Activated CD8-positive, alpha-beta T cell treated with anti-CD3 and anti-CD28 coated beads for 36 hours (primary cell): ENCODE measurements around the gene SCOC. TPM values are rescaled to one million over a fixed set of nuclear protein-coding genes. Genes with fewer than 3 reads are reported as not detected.

Source experiments
- ATAC-seq: fragments of 200-7000 bp; cut with Tn5 transposase; one replicate; pipeline ENCODE4 v1.10.0; 2021; ENCODE audit warnings: mild to moderate bottlenecking, moderate library complexity
- CTCF ChIA-PET: fragments of 350-600 bp; sonication (Branson Sonifier 250); formaldehyde crosslinking; loops from one replicate; lab custom pipeline; 2021; ENCODE audit warnings: antibody characterized with exemption; lab: Charles Lee
- POLR2A ChIA-PET: fragments of 350-600 bp; sonication (Branson Sonifier 250); formaldehyde crosslinking; loops from one replicate; lab custom pipeline; 2021; ENCODE audit warnings: antibody characterized with exemption; lab: Charles Lee
- DNase-seq: peaks from one replicate; pipeline ENCODE4 v3.0.0-alpha.2; 2020
- H3K27ac Mint-ChIP-seq: one replicate; pipeline ENCODE4 v1.8.0; 2021; ENCODE audit warnings: mild to moderate bottlenecking, mixed read lengths
- H3K27me3 Mint-ChIP-seq: one replicate; pipeline ENCODE4 v1.8.0; 2021; ENCODE audit warnings: mixed read lengths
- H3K36me3 Mint-ChIP-seq: one replicate; pipeline ENCODE4 v1.8.0; 2021; ENCODE audit warnings: low read depth, mixed read lengths
- H3K4me1 Mint-ChIP-seq: one replicate; pipeline ENCODE4 v1.8.0; 2021; ENCODE audit warnings: low read depth, mixed read lengths
- H3K4me3 Mint-ChIP-seq: one replicate; pipeline ENCODE4 v1.8.0; 2021; ENCODE audit warnings: mild to moderate bottlenecking, moderate library complexity, mixed read lengths
- H3K9me3 Mint-ChIP-seq: one replicate; pipeline ENCODE4 v1.8.0; 2021; ENCODE audit warnings: mixed read lengths
- intact Hi-C: fragments of 100-400 bp; cut with micrococcal nuclease; formaldehyde crosslinking; loops from one replicate; pipeline ENCODE4 v1.10.0; 2022
- total RNA-seq, 2 experiments: library from RNA; stranded (reverse); gene quantifications; one replicate each; pipeline ENCODE4 v1.2.3, GENCODE V29; 2021
- TF ChIP-seq, protein P1 (sequence below): fragments of 200-600 bp; IDR thresholded peaks from one replicate; pipeline ENCODE4 v1.8.0; 2022; ENCODE audit warnings: antibody characterized with exemption, mild to moderate bottlenecking

Gene SCOC
- total RNA-seq, 2 experiments from 2014 or later: 44.6 to 44.7 TPM

DNA sequence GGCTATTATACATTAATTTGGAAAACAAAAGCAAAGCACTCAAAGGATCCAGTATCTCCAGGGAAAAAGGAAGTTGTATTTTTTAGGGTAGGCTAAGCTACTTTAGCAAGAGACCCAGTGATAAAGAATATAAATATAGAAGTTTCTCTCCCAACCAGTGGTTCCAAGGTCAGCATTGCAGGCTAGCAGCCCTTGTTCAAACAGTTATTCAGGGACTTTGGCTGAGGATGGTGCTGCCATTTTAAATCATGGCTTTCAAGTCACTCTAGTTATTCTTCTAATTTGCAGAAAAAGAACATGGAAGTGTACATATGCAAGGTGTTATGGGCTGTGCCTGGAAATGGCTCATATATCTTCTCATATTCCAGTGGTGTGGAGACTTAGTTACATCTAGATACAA lies 9.3 kb downstream of the SCOC start:
- TF ChIP-seq, protein P1, sequence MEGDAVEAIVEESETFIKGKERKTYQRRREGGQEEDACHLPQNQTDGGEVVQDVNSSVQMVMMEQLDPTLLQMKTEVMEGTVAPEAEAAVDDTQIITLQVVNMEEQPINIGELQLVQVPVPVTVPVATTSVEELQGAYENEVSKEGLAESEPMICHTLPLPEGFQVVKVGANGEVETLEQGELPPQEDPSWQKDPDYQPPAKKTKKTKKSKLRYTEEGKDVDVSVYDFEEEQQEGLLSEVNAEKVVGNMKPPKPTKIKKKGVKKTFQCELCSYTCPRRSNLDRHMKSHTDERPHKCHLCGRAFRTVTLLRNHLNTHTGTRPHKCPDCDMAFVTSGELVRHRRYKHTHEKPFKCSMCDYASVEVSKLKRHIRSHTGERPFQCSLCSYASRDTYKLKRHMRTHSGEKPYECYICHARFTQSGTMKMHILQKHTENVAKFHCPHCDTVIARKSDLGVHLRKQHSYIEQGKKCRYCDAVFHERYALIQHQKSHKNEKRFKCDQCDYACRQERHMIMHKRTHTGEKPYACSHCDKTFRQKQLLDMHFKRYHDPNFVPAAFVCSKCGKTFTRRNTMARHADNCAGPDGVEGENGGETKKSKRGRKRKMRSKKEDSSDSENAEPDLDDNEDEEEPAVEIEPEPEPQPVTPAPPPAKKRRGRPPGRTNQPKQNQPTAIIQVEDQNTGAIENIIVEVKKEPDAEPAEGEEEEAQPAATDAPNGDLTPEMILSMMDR: no peak
- no peak overlapping the region for H3K4me3 Mint-ChIP-seq
- intact Hi-C loops: no loop called here
- H3K4me1 Mint-ChIP-seq: peaks cover 2% of the 10 kb centered on the region
- ATAC-seq (no peak), DNase-seq (no peak)
- H3K9me3 Mint-ChIP-seq: no peaks in the 10 kb centered on the region
- CTCF ChIA-PET: interaction anchor here (0.9 to 2.4 kb wide), 4 partner anchors 10 to 142 kb away, joined by 3 to 10 read pairs (median 4); partner anchors contain the start of genes ELMOD2 and SCOC
- no peaks in the 10 kb centered on the region for H3K27me3 Mint-ChIP-seq
- H3K36me3 Mint-ChIP-seq: peaks cover 9% of the 10 kb centered on the region
- POLR2A ChIA-PET: interaction anchor here (2.3 kb wide), 1 partner anchor 9 kb away, joined by 6 read pairs; the partner anchor contains the start of gene SCOC
- no peak overlapping the region for H3K27ac Mint-ChIP-seq

DNA sequence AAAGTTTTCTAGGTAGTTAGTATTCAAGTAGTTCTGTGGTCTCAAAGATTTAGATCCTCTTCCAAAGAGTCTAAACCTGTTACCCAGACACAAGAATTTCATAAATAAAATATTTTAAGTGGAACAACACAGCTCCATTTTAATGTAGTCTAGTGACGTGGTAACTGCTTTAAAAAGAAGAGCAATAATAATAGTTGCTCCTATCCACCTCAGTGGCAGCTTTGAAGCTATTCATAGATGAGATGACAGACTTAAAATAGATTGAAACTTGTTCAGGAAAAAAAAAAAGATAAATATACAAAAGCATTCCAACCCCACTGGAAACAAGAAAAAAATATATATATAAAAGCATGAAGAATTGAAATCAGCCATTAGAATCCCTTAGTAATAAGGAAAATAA lies 14.6 kb downstream of the SCOC start:
- no peaks in the 10 kb centered on the region for H3K27me3 Mint-ChIP-seq
- TF ChIP-seq, protein P1: no peak
- intact Hi-C loops: no loop called here
- no peaks in the 10 kb centered on the region for H3K9me3 Mint-ChIP-seq
- H3K4me3 Mint-ChIP-seq: no peak overlapping the region
- no peak overlapping the region for H3K27ac Mint-ChIP-seq
- ChIA-PET POLR2A (no interaction called here), CTCF (interaction anchor here (1.3 kb wide), 1 partner anchor 28 kb away, joined by 4 read pairs; no protein-coding TSS in a partner anchor)
- H3K4me1 Mint-ChIP-seq: no peaks in the 10 kb centered on the region
- peaks cover 1% of the 10 kb centered on the region for H3K36me3 Mint-ChIP-seq
- DNase-seq (no peak), ATAC-seq (no peak)

DNA sequence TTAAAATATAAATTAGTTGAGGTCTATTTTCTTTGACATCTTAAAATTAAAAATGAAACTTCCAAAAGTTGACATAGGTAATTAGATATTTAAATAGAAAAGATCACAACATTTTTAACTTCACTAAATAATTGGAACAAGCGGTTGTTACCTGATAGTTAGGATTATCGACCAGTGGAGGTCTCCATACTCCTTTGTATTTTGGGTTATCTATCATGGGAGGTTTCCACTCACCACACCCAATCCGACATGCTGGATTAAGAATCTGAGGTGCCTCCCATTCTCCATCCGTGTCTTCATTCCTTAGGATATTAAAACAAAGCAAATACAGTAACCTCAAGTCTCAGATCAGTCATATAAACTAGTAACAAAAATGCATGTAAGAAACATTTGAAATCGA lies 22.2 kb downstream of the SCOC start:
- intact Hi-C loops: no loop called here
- TF ChIP-seq, protein P1: no peak
- no peak for ATAC-seq
- Mint-ChIP-seq H3K9me3 (no peaks in the 10 kb centered on the region), H3K4me3 (no peak overlapping the region), H3K4me1 (no peaks in the 10 kb centered on the region), H3K27ac (no peak overlapping the region), H3K27me3 (peaks cover 4% of the 10 kb centered on the region), H3K36me3 (no peaks in the 10 kb centered on the region)
- ChIA-PET POLR2A (interaction anchor here (0.5 kb wide), 1 partner anchor 129 kb away, joined by 3 read pairs; no protein-coding TSS in a partner anchor), CTCF (interaction anchor here (1.4 kb wide), 1 partner anchor 35 kb away, joined by 6 read pairs; no protein-coding TSS in a partner anchor)
- DNase-seq: no peak

DNA sequence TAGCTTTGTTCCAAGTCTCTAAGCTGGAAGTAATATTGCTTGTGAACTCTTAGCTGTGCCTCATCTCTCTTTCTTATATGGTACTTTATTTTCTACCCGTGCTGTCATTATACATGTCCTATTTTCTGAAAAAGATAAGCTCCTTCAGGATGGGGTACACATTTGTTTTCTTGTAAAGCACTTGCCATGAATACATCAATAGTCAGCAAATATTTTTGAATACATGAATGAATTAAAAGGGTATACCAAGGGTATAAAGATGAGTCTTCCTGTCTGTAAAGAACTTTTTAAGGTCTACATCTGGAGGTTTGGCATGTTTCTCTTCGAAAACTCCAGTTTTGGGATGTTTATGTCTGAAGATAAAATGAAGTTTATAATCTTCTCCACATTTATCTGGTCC lies 26.7 kb downstream of the SCOC start:
- POLR2A ChIA-PET: no interaction called here
- Mint-ChIP-seq H3K4me1 (no peaks in the 10 kb centered on the region), H3K27ac (no peak overlapping the region), H3K9me3 (no peaks in the 10 kb centered on the region), H3K4me3 (no peak overlapping the region), H3K27me3 (peaks cover 6% of the 10 kb centered on the region), H3K36me3 (no peaks in the 10 kb centered on the region)
- CTCF ChIA-PET: interaction anchor here (1.3 to 2.7 kb wide), 2 partner anchors 27 to 40 kb away, joined by 3 to 13 read pairs; partner anchors contain the start of gene SCOC
- ATAC-seq (no peak), DNase-seq (no peak)
- TF ChIP-seq, protein P1: no peak
- intact Hi-C loops: no loop called here

DNA sequence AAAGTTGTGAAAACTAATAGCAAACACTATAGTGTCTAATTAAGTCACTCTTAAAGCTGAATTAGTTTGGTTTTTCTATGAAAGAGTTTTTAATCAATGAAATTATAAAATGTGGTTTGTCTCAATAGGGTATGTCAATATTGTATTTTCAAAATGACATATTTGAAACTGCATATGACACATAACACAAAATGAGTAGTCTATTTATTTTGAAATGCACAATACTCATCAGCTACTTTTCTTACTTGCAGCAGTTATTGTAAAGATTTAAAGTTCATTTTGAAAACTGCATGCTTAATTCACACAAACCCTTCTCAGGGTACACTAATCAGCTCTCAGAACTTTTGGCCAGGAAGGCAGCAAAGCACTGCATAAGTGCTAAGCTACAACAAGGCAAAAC lies 32.8 kb downstream of the SCOC start:
- no peaks in the 10 kb centered on the region for H3K9me3 Mint-ChIP-seq
- no peaks in the 10 kb centered on the region for H3K4me1 Mint-ChIP-seq
- peaks cover 9% of the 10 kb centered on the region for H3K27me3 Mint-ChIP-seq
- DNase-seq: no peak
- H3K4me3 Mint-ChIP-seq: no peak overlapping the region
- TF ChIP-seq, protein P1: no peak
- ATAC-seq: no peak
- CTCF ChIA-PET: interaction anchor here (1.0 kb wide), 1 partner anchor 47 kb away, joined by 3 read pairs; no protein-coding TSS in a partner anchor
- intact Hi-C loops: no loop called here
- no peak overlapping the region for H3K27ac Mint-ChIP-seq
- no peaks in the 10 kb centered on the region for H3K36me3 Mint-ChIP-seq
- POLR2A ChIA-PET: no interaction called here
